ENCODE results near the gene NUP107.

Gene NUP107

GRCh38 chr12:68762691-68763090, 75.9 kb downstream of the NUP107 start:
- ATAC-seq (ENCODE audit: insufficient read depth, low read depth) (no peak), DNase-seq (no peak)
- no peaks in the 10 kb centered on the region for H3K4me1 ChIP-seq (ENCODE audit: insufficient read depth, low read length)
- peaks cover 37% of the 10 kb centered on the region for H3K36me3 ChIP-seq (ENCODE audit: insufficient read depth, low read length)
- no peak overlapping the region for H3K4me3 ChIP-seq (ENCODE audit: low read depth in 1 of 2, low read length in 2 of 2)
- no peak overlapping the region for H3K9ac ChIP-seq (ENCODE audit: low read depth, low read length)
- no peak overlapping the region for H2AFZ ChIP-seq (ENCODE audit: low read depth, low read length)
- H3K27ac ChIP-seq (ENCODE audit: low read length) = no peak overlapping the region
- no peaks in the 10 kb centered on the region for H4K20me1 ChIP-seq (ENCODE audit: insufficient read depth, low read length)
- no peaks in the 10 kb centered on the region for H3K9me3 ChIP-seq (ENCODE audit: insufficient read depth, low read length, severe bottlenecking)
- TF ChIP-seq EZH2 (IDR thresholded peaks at IDR 0.05; ENCODE audit: borderline replicate concordance, low read depth, low read length, severe bottlenecking) (no peak), CTCF (IDR thresholded peaks at IDR 0.05; ENCODE audit: borderline replicate concordance, extremely low read depth, low read length, poor library complexity, severe bottlenecking) (no peak)
- no peaks in the 10 kb centered on the region for H3K79me2 ChIP-seq (ENCODE audit: insufficient read depth, low read length)
- H3K27me3 ChIP-seq (ENCODE audit: insufficient read depth, low read length, poor library complexity) = no peaks in the 10 kb centered on the region
- no peak overlapping the region for H3K4me2 ChIP-seq (ENCODE audit: insufficient read depth, low read length)

- Histone ChIP-seq H3K4me2 (ENCODE audit: insufficient read depth, low read length) (no peak overlapping the region), H3K36me3 (ENCODE audit: insufficient read depth, low read length) (peaks cover 37% of the 10 kb centered on the region), H3K4me3 (ENCODE audit: low read depth in 1 of 2, low read length in 2 of 2) (no peak overlapping the region), H3K27ac (ENCODE audit: low read length) (no peak overlapping the region), H3K9ac (ENCODE audit: low read depth, low read length) (no peak overlapping the region), H3K27me3 (ENCODE audit: insufficient read depth, low read length, poor library complexity) (no peaks in the 10 kb centered on the region), H3K4me1 (ENCODE audit: insufficient read depth, low read length) (no peaks in the 10 kb centered on the region), H4K20me1 (ENCODE audit: insufficient read depth, low read length) (no peaks in the 10 kb centered on the region), H3K79me2 (ENCODE audit: insufficient read depth, low read length) (no peaks in the 10 kb centered on the region), H3K9me3 (ENCODE audit: insufficient read depth, low read length, severe bottlenecking) (no peaks in the 10 kb centered on the region), H2AFZ (ENCODE audit: low read depth, low read length) (no peak overlapping the region)
- DNase-seq (no peak), ATAC-seq (ENCODE audit: insufficient read depth, low read depth) (no peak)
- TF ChIP-seq CTCF (IDR thresholded peaks at IDR 0.05; ENCODE audit: borderline replicate concordance, extremely low read depth, low read length, poor library complexity, severe bottlenecking) (no peak), EZH2 (IDR thresholded peaks at IDR 0.05; ENCODE audit: borderline replicate concordance, low read depth, low read length, severe bottlenecking) (no peak)
Measured at GRCh38 chr12:68765696-68766095, 78.9 kb downstream of the NUP107 start.

GRCh38 chr12:68766646-68767045, 79.9 kb downstream of the NUP107 start:
- H3K4me2 ChIP-seq (ENCODE audit: insufficient read depth, low read length) = no peak overlapping the region

More at GRCh38 chr12:68766646-68767045, 79.9 kb downstream of the NUP107 start:
- Histone ChIP-seq H3K9ac (ENCODE audit: low read depth, low read length) (no peak overlapping the region), H3K27me3 (ENCODE audit: insufficient read depth, low read length, poor library complexity) (no peaks in the 10 kb centered on the region), H2AFZ (ENCODE audit: low read depth, low read length) (no peak overlapping the region), H4K20me1 (ENCODE audit: insufficient read depth, low read length) (no peaks in the 10 kb centered on the region), H3K27ac (ENCODE audit: low read length) (no peak overlapping the region), H3K4me1 (ENCODE audit: insufficient read depth, low read length) (no peaks in the 10 kb centered on the region), H3K9me3 (ENCODE audit: insufficient read depth, low read length, severe bottlenecking) (no peaks in the 10 kb centered on the region), H3K79me2 (ENCODE audit: insufficient read depth, low read length) (no peaks in the 10 kb centered on the region), H3K36me3 (ENCODE audit: insufficient read depth, low read length) (peaks cover 29% of the 10 kb centered on the region), H3K4me3 (ENCODE audit: low read depth in 1 of 2, low read length in 2 of 2) (no peak overlapping the region)
- no peak for TF ChIP-seq CTCF (IDR thresholded peaks at IDR 0.05; ENCODE audit: borderline replicate concordance, extremely low read depth, low read length, poor library complexity, severe bottlenecking)
- DNase-seq (no peak), ATAC-seq (ENCODE audit: insufficient read depth, low read depth) (no peak)

All from DND-41 (cell line).